Measurements from ENCODE around the gene TBX3.

Gene TBX3

DNA sequence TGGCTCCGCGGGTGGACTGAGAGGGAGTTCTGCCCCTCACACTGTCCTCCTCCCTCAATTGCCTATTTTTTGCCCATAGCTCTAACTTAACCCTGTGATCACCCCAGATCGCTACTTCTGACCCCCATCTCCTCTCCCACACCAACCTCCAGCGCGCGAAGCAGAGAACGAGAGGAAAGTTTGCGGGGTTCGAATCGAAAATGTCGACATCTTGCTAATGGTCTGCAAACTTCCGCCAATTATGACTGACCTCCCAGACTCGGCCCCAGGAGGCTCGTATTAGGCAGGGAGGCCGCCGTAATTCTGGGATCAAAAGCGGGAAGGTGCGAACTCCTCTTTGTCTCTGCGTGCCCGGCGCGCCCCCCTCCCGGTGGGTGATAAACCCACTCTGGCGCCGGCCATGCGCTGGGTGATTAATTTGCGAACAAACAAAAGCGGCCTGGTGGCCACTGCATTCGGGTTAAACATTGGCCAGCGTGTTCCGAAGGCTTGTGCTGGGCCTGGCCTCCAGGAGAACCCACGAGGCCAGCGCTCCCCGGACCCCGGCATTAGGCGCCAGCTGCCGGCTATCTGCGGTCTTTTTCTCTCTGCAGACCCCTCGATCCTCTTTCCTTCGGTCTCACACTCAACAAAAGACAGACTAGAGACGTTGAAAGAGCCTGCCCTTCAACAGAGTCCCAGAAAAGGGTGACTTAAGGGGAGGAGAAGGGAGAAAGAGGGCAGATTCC is 3.0 kb upstream of the TBX3 start:
- Histone ChIP-seq H3K4me3 (ENCODE audit: low read depth in 1 of 2, low read length in 2 of 2) (no peak overlapping the region), H3K36me3 (ENCODE audit: insufficient read depth, low read length) (no peaks in the 10 kb centered on the region), H3K4me1 (ENCODE audit: insufficient read depth, low read length) (peaks cover 10% of the 10 kb centered on the region), H3K9ac (ENCODE audit: low read length) (no peak overlapping the region), H3K27ac (ENCODE audit: low read depth, low read length) (no peak overlapping the region), H3K9me3 (ENCODE audit: low read length) (no peaks in the 10 kb centered on the region), H3K27me3 (ENCODE audit: control insufficient read depth in 1 of 2, insufficient read depth in 2 of 2, low read length in 2 of 2) (peaks cover 67 to 72% of the 10 kb centered on the region in 2 donors)

DNA sequence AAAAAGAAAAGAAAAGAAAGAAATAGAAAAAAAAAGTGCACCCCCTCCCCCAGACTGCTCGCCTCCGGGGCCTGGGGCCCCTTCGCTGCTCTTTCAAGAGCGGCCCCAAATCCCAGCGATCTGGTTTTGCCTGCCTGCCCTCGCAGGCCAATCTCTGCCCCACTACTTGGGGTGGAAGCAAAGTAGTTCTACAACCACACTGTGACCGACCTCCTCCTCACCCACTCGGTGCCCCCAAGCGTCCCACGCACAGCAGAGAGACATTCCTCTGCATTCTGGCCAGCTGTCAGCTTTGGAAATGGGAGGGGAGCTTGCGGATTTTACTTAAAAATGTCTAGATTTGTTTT is 2.4 kb upstream of the TBX3 start:
- peaks cover 9% of the 10 kb centered on the region for H3K4me1 ChIP-seq (ENCODE audit: insufficient read depth, low read length)
- no peak overlapping the region for H3K27ac ChIP-seq (ENCODE audit: low read depth, low read length)
- H3K9me3 ChIP-seq (ENCODE audit: low read length): no peaks in the 10 kb centered on the region
- H3K27me3 ChIP-seq (ENCODE audit: control insufficient read depth in 1 of 2, insufficient read depth in 2 of 2, low read length in 2 of 2): peaks cover 61 to 68% of the 10 kb centered on the region in 2 donors
- H3K4me3 ChIP-seq (ENCODE audit: low read depth in 1 of 2, low read length in 2 of 2): no peak overlapping the region
- H3K36me3 ChIP-seq (ENCODE audit: insufficient read depth, low read length): no peaks in the 10 kb centered on the region
- H3K9ac ChIP-seq (ENCODE audit: low read length): no peak overlapping the region

DNA sequence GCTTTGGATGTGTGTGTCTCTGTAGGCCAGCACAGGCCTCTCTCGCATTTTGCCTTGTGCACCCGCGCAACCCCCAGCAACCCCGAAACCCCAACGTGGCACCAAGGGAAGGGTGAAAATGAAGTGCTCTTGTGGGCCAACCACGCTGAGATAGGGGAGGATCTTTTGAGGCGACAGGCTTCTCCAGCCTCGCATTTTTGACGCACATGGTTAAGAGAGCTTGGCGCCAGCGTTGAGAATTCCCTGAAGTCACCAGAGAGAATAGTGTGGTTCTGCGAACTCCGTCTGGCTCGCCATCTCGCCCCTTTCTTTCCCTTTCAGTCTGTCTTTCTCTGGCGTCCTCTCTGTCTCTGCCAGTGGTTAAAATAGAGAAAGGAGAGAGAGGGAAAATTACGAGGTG is 1.9 kb upstream of the TBX3 start:
- H3K4me1 ChIP-seq (ENCODE audit: insufficient read depth, low read length): peaks cover 9% of the 10 kb centered on the region
- no peak overlapping the region for H3K9ac ChIP-seq (ENCODE audit: low read length)
- H3K27ac ChIP-seq (ENCODE audit: low read depth, low read length): no peak overlapping the region
- H3K9me3 ChIP-seq (ENCODE audit: low read length): no peaks in the 10 kb centered on the region
- no peak overlapping the region for H3K4me3 ChIP-seq (ENCODE audit: low read depth in 1 of 2, low read length in 2 of 2)
- H3K27me3 ChIP-seq (ENCODE audit: control insufficient read depth in 1 of 2, insufficient read depth in 2 of 2, low read length in 2 of 2): peaks cover 59 to 63% of the 10 kb centered on the region in 2 donors
- no peaks in the 10 kb centered on the region for H3K36me3 ChIP-seq (ENCODE audit: insufficient read depth, low read length)

DNA sequence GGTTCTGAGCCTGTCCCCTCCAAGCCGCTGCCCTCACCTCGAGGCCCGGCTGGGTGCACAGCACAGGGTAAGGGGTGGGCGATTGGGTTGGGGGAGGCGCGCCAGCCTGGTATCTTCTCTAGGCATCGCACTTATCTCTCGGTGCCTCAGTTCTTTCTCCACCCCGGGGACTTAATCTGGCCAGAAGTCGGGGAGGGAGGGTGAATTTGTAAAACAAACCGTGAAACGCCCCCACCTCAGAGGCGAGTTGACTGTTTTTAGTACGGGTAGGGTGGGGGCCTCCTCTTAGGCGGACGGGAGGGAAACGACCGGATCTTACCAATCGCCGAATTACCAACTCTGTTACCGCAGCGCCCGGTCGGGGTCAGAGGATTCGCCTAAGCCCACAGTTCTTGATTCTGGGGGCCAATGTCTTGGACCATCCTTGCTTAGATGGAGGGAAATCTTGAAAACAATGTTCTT is 1.4 kb upstream of the TBX3 start:
- Histone ChIP-seq H3K27me3 (ENCODE audit: control insufficient read depth in 1 of 2, insufficient read depth in 2 of 2, low read length in 2 of 2) (peaks cover 53 to 58% of the 10 kb centered on the region in 2 donors), H3K9ac (ENCODE audit: low read length) (no peak overlapping the region), H3K4me1 (ENCODE audit: insufficient read depth, low read length) (peaks cover 9% of the 10 kb centered on the region), H3K4me3 (ENCODE audit: low read depth in 1 of 2, low read length in 2 of 2) (peak overlapping the region in 1 of 2 donors; percentile 73), H3K27ac (ENCODE audit: low read depth, low read length) (peak overlapping the region; percentile 69), H3K9me3 (ENCODE audit: low read length) (no peaks in the 10 kb centered on the region), H3K36me3 (ENCODE audit: insufficient read depth, low read length) (no peaks in the 10 kb centered on the region)

DNA sequence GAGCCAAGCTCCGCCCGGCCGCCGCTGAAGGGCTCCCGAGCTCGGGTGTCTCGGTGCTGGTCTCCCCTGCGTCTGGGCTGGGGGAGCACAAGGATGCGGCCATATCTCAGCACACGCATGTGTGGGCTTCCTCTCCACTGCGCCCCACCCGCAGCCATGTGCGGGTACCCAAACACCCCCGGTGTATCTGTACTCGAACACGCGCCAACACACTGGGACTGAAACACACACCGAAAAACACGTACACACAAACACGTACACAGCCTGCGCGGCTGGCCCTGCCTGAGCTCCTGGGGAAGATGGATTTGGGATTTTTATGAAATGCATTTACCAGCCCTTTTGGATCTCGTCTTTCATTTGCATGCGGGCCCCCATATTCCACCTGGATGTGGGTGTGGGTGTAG is 897 bp upstream of the TBX3 start:
- peak overlapping the region; percentile 69 for H3K27ac ChIP-seq (ENCODE audit: low read depth, low read length)
- H3K9me3 ChIP-seq (ENCODE audit: low read length): no peaks in the 10 kb centered on the region
- no peak overlapping the region for H3K9ac ChIP-seq (ENCODE audit: low read length)
- peaks cover 9% of the 10 kb centered on the region for H3K4me1 ChIP-seq (ENCODE audit: insufficient read depth, low read length)
- H3K36me3 ChIP-seq (ENCODE audit: insufficient read depth, low read length): no peaks in the 10 kb centered on the region
- H3K4me3 ChIP-seq (ENCODE audit: low read depth in 1 of 2, low read length in 2 of 2): peak overlapping the region; percentile 45 to 73
- H3K27me3 ChIP-seq (ENCODE audit: control insufficient read depth in 1 of 2, insufficient read depth in 2 of 2, low read length in 2 of 2): peaks cover 53 to 55% of the 10 kb centered on the region in 2 donors

DNA sequence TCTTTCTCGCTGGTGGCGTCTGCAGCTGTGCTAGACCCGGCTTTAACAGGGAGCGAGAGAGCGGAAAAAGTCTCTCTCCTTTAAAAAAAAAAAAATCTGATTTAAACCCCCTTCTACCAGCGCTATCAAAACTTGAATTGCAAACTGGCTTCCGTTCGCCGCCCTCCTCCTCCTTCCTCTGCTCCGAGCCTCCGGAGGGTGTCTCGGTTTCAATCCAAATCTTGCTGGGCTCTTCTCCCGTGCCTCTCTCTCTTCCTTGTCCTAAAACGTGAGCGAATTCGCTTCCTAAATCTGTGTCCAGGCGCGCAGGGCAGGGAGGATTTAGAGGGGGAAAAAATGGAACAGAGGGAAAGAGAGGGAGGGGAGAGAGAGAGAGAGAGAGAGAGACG is 272 bp downstream of the TBX3 start:
- Histone ChIP-seq H3K4me3 (ENCODE audit: low read depth in 1 of 2, low read length in 2 of 2) (peak overlapping the region; percentile 45 to 73), H3K9me3 (ENCODE audit: low read length) (no peaks in the 10 kb centered on the region), H3K36me3 (ENCODE audit: insufficient read depth, low read length) (no peaks in the 10 kb centered on the region), H3K27me3 (ENCODE audit: control insufficient read depth in 1 of 2, insufficient read depth in 2 of 2, low read length in 2 of 2) (peaks cover 42 to 45% of the 10 kb centered on the region in 2 donors), H3K4me1 (ENCODE audit: insufficient read depth, low read length) (peaks cover 9% of the 10 kb centered on the region), H3K9ac (ENCODE audit: low read length) (peak overlapping the region; percentile 41), H3K27ac (ENCODE audit: low read depth, low read length) (peak overlapping the region; percentile 69)

DNA sequence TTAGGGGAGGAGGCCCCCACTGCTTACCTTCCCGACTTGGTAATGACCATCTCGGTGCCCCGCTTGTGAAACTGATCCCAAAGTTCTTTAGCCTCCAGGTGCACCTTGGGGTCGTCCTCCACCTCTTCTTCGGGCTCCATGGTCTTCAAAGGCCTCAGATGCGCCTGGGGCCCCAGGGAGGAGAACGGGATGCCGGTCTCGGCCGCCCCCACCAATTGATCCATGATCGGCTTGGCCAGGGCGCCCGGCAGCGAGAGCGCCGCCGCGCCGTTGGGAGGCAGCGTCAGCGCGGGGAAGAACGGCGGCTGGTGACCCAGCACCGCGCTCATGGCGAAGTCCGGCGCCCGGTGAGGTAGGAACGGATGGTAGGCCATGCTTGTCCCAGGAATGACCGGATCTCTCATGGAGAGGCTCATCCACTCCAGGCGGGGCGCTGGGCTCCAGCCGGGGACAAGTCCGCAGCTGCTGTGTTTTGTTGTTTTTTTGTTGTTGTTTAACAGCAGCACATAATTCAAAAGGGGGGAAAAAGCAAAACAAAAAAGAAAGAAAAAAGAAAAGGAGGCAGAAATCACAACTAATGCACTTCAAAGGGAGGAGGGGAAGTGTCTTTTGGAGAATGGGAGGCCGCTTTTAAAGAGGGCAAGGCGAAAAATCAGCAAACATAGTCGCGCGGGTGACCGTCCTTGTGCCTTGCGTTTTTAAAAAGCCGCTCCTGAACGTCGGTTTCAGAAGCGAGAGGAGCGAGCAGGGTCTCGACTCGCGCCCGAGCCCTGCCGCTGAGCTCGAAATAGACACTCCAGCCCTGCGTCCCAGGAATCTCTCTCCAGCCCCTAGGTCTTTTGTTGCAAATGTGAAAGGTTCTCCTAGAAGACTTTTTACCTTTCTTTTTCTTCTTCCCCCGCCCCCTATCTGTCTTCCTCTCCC is 928 bp downstream of the TBX3 start:
- peak overlapping the region; percentile 45 to 73 for H3K4me3 ChIP-seq (ENCODE audit: low read depth in 1 of 2, low read length in 2 of 2)
- peaks cover 36 to 38% of the 10 kb centered on the region in 2 donors for H3K27me3 ChIP-seq (ENCODE audit: control insufficient read depth in 1 of 2, insufficient read depth in 2 of 2, low read length in 2 of 2)
- peaks cover 9% of the 10 kb centered on the region for H3K4me1 ChIP-seq (ENCODE audit: insufficient read depth, low read length)
- peak overlapping the region; percentile 41 for H3K9ac ChIP-seq (ENCODE audit: low read length)
- no peaks in the 10 kb centered on the region for H3K36me3 ChIP-seq (ENCODE audit: insufficient read depth, low read length)
- no peaks in the 10 kb centered on the region for H3K9me3 ChIP-seq (ENCODE audit: low read length)
- no peak overlapping the region for H3K27ac ChIP-seq (ENCODE audit: low read depth, low read length)

DNA sequence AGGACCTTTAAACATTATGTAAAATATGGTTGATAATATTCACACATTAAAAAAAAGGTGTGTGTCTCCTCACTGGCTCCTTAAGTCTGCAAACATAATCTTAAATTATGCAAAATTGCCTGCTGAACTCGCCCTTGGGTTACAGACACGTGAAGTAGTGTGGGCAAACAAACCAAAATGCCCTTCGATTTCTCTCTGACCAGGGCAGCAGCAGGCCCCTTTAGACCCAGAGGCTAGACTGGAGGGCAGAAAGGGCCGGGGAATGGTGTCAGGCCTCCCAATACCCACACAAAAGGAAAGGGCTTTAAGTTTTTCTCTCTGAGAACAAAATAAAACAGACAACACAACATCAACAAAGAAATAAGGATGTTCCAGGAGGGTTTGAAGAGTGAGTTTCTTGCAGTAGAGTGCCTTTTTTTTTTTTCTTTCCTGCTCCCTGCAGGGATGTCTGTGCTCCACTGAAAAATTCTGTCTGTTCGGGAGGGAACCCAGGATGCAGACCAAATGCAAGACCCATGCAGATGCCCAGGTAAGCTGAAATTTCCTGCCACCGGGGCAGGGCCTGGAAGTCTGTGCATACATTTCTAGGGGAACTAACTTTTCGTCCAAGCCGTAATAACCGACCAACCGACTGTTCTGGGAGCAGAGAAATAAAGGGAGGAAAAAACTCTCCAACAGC is 1.7 kb downstream of the TBX3 start:
- peak overlapping the region in 1 of 2 donors; percentile 73 for H3K4me3 ChIP-seq (ENCODE audit: low read depth in 1 of 2, low read length in 2 of 2)
- no peaks in the 10 kb centered on the region for H3K36me3 ChIP-seq (ENCODE audit: insufficient read depth, low read length)
- no peaks in the 10 kb centered on the region for H3K9me3 ChIP-seq (ENCODE audit: low read length)
- H3K27me3 ChIP-seq (ENCODE audit: control insufficient read depth in 1 of 2, insufficient read depth in 2 of 2, low read length in 2 of 2): peaks cover 28 to 30% of the 10 kb centered on the region in 2 donors
- no peak overlapping the region for H3K9ac ChIP-seq (ENCODE audit: low read length)
- peaks cover 9% of the 10 kb centered on the region for H3K4me1 ChIP-seq (ENCODE audit: insufficient read depth, low read length)
- no peak overlapping the region for H3K27ac ChIP-seq (ENCODE audit: low read depth, low read length)

DNA sequence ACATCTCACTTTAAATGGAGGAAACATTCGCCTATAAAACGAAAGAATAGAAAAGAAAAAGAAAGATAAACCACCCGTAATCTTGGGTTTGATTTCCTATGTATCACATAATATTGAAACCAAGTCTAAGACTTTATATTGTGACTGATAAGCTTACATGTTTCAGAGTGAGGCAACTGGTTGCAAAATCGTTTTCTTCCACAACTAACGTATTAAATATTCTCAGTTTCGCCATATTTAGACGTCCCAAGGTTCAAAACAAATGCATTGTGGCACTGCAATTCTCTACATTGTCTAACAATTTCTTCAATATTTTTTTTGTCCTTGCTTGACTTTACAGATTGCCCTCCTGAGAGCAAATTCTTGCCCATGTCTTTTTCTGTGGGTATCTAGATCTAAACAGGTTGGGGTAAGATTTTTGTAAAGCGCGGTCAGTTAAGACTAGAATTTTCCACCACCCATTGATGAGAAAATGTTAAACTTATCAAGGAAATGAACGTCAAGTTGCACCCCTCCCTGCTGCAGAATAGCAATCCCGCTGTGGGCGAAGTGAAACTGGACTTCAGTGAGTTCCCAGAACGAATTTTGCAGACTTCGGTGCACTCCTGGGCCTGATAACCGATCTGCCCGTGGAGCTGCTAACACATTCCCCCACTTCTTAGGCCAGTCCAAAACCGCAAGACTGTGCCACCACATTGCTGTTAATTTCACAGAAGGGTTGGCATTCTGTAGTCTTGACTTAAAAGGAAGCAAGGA is 2.7 kb downstream of the TBX3 start:
- no peak overlapping the region for H3K9ac ChIP-seq (ENCODE audit: low read length)
- H3K4me3 ChIP-seq (ENCODE audit: low read depth in 1 of 2, low read length in 2 of 2): peak overlapping the region in 1 of 2 donors; percentile 73
- no peaks in the 10 kb centered on the region for H3K36me3 ChIP-seq (ENCODE audit: insufficient read depth, low read length)
- H3K9me3 ChIP-seq (ENCODE audit: low read length): no peaks in the 10 kb centered on the region
- peaks cover 24% of the 10 kb centered on the region in 2 donors for H3K27me3 ChIP-seq (ENCODE audit: control insufficient read depth in 1 of 2, insufficient read depth in 2 of 2, low read length in 2 of 2)
- H3K27ac ChIP-seq (ENCODE audit: low read depth, low read length): no peak overlapping the region
- peaks cover 9% of the 10 kb centered on the region for H3K4me1 ChIP-seq (ENCODE audit: insufficient read depth, low read length)

DNA sequence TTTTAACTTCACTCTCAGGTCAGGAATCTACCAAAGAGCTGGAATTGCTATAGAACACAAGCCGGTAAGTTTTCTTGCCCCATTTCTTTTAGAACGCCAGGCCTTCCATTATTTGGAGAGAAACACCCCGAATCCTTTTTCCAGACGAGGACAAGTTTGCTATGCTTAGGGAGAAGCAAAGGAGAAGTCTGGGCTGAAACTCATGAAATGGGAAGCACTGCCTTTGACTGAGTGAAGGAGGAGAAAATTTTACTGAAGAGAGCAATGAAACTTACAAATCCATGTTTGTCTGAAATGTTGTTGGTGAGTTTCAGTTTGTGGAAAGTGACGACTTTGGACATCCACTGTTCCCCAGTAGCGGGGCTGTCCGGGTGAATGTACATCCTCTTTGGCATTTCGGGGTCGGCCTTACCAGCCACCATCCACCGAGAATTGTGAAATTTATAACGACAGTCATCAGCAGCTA is 3.3 kb downstream of the TBX3 start:
- H3K27me3 ChIP-seq (ENCODE audit: control insufficient read depth in 1 of 2, insufficient read depth in 2 of 2, low read length in 2 of 2): peaks cover 20 to 22% of the 10 kb centered on the region in 2 donors

More for the DNA sequence above, 3.3 kb downstream of the TBX3 start:
- Histone ChIP-seq H3K36me3 (ENCODE audit: insufficient read depth, low read length) (no peaks in the 10 kb centered on the region), H3K9ac (ENCODE audit: low read length) (no peak overlapping the region), H3K4me3 (ENCODE audit: low read depth in 1 of 2, low read length in 2 of 2) (no peak overlapping the region), H3K4me1 (ENCODE audit: insufficient read depth, low read length) (peaks cover 9% of the 10 kb centered on the region), H3K9me3 (ENCODE audit: low read length) (no peaks in the 10 kb centered on the region), H3K27ac (ENCODE audit: low read depth, low read length) (no peak overlapping the region)

Data from muscle layer of colon (tissue), 2 donors.